Measurements from ENCODE around the gene SPATS1.
"Not testable (repeated sequence)": the region's sequence is repeated elsewhere in the genome, so short reads cannot be mapped to it uniquely, and the experiment has no call there.

The SPATS1 gene

DNA sequence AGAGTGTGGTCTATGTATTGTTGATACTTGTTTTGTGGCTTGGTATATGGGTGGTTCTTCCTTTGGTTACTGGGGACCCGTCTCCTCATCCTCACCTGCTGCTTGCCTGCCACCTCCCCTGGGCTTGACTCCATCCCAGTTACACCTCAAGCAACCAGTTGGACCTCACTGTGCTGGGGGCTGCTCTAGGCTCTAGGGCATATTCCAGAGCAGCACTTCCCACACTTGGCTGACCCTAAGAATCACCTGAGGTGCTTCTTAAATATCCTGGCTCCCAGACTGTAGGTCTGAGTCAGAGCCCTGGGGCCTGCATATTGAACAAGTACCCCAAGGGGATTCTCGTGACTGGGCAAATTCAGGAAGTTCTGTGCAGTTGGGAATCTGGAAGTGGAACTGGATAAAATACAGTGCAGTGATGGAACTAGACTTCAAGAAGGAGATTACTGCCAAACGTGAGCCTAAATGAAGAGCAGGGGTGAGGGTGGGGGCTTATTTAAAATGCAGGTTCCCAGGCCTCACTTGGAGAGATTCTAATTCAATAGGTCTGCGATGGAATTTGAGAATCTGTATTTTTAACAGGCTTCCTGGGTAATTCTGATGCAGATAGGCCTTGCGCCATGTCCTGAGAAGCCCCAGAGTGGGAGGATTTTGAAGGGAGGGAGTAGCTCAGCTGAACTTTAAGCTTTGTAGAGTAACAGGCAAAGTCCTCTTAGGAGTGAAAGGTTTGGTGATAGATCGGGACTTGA is 7.6 kb downstream of the SPATS1 start:
- no peak for DNase-seq

DNA sequence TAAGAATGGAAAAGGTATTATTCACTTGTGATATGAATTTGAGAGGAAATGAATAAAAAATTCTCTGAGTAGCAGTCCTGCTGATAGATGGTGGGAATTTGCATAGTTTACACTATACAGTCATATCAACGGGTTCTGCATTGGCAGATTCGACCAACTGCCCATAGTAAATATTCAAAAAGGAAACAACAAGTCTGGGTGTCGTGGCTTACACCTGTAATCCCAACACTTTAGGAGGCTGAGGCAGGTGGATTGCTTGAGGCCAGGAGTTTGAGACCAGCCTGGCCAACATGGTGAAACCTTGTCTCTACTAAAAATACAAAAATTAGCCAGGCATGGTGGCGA is 8.2 kb downstream of the SPATS1 start:
- not testable (repeated sequence) for DNase-seq

DNA sequence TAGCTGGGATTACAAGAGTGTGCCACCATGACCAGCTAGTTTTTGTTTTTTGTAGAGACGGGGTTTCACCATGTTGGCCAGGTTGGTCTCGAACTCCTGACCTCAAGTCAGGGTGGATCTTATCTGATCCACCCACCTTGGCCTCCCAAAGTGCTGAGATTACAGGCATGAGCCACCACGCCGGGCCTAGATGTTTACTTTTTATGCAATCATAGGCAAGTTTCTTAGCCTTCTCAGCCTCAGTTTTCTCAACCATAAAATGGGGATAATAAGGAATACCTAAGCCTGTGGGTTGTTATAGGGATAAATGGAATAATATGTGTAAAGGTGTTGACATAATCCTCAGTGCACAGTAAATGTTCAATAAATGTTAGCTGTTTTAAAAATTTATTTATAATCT is 9.8 kb downstream of the SPATS1 start:
- DNase-seq: no peak

DNA sequence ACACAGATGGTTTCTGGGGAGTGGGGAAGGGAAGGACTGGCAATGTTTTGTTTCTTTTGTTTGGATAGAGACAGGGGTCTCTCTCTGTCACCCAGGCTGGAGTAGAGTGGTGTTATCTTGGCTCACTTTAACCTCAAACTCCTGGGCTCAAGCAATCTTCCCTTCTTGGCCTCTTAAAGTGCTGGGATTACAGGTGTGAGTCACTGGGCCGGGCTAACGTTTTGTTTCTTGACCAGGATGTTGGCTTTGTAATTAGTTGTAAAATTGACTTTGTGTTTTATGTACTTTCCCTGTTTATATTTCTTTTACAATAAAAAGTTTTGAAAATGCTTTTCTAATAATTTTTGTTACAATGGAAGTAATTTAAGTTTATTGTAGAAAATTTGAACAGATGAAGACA is 10.9 kb downstream of the SPATS1 start:
- DNase-seq: no peak

DNA sequence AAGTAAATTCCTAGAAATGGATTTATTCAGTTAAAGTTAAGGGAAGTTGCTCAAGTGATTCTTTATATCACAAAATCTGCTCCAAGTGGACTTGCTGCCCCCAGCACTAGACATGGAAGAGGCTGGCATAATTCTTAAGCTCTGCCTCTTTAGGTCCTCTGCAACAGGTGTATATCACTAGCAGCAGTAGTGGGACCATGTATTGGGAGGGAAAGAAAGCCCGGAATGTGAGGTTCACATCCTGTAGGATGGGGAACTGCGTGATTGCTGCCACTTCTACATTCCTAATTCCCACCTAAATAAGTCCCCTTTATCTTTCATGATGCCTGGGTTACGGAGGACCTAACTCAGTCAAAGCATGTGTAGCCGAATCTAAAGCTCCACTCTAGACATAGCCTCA is 13.2 kb downstream of the SPATS1 start:
- no peak for DNase-seq

DNA sequence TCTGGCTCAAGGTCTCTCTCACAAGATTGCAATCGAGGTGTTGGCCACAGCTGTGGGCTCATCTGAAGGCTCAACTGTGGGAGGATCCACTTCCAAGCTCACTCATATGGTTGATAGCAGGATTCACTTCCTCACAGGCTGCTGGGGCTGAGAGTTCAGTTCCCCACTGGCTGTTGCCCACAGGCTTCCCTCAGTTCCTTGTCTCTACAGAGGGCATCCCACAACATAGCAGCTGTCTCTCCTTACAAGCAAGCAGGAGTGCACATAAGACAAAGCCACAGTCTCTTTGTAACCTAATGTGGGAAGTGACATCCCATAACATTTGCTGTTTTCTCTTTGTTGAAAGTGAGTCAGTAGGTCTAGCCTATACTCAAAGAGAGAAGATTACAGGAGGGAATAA is 14.0 kb downstream of the SPATS1 start:
- no peak for DNase-seq

DNA sequence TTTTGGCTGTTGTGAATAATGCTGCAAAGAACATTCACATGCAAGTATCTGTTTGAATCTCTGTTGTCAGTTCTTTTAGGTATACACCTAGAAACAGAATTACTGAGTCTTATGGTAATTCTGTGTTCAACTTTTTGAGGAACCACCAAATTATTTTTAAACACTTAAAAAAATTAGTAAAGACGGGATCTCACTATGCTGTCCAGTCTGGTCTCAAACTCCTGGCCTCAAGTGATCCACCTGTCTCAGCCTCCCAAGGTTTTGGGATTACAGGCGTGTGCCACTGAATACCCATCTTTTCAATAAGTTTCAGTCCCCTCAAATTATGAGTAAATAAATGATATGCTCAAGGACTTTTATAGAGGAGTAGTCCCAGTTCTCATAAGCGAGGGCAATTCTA is 17.5 kb downstream of the SPATS1 start:
- DNase-seq: no peak

DNA sequence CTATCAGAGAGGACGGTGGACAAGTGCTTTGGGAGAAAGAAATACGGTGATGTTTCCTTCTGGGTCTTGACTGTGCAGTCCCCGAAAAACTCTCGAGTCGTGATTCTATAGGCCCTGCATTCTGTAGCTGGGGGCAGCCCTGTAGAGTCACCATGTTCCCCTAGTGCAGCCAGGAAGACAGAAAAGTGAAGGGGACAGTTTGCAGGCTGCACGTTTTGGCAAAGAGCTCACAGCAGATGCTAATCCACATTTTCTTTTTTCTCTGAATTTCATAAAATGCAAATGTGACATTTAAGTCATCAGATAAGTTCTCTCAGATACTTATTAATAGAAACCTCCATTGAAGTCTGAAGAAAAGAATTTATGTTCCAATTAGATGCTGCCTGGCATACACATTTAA is 19.5 kb downstream of the SPATS1 start:
- no peak for DNase-seq

DNA sequence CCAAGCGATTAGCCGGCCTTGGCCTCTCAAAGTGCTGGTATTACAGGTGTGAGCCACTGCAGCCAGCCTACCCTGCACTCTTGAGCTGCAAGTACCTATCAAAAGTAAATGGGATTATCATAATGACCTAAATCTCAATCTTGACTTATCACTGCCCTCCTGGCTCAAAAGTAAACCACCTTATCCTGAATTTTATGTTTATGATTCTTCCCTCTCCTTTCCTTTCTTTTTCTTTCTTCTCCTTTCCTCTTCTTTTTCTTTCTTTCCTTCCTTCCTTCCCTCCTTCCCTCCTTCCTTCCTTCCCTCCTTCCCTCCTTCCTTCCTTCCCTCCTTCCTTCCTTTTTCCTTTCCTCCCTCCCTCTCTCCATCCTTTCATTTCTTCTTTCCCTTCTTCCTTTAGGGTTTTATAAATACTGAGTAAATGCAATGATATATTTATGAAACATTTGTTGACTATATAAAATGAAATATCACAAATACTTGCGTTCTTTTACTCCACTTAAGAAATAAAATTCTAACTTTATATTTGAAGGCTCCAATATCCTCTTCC is 21.0 kb downstream of the SPATS1 start:
- no peak for DNase-seq

DNA sequence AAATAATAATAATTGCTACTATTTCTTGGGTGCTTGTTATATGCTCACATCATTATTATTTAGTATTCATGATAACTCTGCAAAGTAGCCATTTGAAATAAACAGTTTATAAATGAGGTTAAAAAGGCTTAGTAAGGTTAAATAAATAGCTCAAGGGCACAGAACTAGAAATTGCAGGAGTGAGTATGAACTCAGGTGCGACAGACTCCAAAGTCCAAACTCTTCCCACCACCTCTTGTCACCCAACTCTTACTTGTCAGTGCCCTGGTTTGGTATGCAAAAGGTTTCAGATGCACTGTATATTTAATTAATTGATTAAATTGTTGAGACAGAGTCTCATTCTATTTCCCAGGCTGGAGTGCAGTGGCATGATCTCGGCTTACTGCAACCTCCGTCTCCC is 24.3 kb downstream of the SPATS1 start:
- DNase-seq: no peak

DNA sequence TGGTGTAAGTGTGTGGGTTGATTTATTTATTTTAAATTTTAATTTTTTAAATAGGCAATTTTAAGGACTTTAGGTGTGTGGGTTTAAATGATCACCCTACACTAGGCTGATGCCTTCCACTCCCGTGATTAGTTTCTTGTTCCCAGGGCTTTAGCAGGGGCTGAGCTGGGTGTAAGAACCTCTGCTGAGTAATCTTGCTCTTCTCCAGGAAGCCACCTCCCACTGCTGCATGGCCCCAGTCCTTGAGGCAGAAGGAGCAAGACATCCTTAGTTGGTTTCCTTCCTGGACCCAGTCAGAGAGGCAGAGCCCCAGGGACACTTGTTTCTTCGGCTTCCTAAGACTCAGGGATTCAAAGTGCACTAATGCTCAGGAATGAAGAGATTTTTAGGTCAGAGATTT is 25.2 kb downstream of the SPATS1 start:
- peak; percentile 2 for DNase-seq

DNA sequence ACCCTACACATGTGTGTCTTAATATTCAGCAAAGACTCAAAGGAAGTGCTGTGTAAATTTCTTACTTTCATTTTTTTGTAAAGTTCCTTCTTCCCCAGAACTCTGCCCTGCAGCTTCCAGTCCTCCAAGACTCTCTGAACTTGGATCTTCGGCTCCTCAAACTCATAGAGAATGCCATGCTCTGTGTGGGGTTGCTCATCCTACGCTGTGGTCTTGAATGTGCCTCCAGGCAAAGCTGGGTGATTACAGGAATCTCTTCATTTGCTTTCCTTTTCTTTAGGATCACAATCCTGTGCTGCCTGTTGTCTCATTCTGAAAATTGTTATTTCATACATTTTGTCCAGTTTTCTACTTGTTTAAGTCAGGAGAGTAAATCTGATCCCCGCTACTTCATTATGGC is 30.6 kb downstream of the SPATS1 start:
- no peak for DNase-seq

DNA sequence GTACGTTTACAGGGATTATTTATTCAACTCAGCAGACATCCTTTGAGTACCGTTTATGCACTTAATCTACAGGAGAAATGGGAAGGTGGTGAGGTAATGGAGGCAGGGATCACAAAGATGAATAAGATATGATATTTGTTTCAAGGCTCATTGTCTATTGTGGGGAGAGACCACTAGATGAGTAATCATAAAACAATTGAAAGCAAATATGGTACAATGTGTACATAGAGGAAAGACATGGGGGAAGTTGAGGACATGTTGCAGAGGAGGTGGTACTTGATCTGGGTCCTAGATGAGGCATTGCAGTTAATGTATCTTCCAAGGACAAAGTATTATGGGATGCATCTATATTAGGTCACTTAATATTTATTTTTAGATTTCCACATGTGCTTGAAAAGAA is 31.3 kb downstream of the SPATS1 start:
- no peak for DNase-seq

DNA sequence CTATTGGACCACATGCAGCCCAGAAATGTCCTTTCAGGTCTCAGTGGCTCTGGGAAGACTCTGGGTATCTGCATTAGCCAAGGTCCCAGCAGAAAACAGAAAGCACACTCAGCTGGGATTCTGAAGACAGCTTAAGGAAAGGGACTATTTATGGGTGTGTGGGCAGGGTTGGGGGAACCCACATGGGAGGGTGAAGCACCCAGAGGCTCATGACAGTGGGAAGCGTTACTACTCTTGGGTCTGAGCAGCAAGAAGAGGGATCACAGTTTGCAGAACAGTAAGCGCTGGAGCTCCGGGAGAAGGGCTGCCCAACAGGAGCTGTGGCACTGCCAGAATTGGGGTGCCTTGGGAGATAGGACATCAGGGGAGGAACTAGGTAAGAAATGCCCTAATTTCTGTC is 32.6 kb downstream of the SPATS1 start:
- DNase-seq: no peak

DNA sequence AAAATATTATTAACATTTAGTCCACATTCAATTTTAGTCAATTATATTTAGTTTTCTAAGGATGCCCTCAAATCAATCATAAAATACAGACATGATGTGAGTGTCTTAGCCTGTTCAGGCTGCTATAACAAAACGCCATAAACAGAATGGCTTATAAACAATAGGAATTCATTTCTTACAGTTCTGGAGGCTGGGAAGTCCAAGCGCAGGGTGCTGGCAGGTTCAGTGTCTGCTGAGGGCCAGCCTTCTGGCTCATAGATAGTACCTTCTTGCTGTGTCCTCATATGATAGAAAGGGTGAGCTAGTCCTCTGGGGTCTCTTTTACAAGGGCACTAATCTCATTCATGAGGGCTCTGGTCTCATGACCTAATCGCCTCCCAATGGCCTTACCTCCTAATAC is 35.0 kb downstream of the SPATS1 start:
- DNase-seq: no peak

DNA sequence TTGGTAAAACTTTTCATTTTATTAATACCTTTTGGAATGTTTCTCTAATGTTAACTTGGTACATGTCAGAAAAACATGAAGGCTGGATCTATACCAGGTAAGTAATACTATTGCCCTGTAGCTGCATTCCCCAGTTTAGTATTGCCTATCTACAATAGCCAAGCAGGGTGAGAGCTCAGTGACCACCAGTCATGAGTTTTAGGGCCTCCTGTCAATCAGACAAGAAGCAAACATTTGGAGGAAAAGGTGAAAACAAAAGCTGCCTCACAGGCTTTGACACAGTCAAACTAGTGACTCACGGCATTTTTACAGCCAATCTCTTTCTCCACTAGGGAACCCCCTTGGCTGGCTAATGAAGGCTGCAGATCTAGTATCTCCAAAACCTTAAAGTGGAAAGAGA is 35.5 kb downstream of the SPATS1 start:
- no peak for DNase-seq

DNA sequence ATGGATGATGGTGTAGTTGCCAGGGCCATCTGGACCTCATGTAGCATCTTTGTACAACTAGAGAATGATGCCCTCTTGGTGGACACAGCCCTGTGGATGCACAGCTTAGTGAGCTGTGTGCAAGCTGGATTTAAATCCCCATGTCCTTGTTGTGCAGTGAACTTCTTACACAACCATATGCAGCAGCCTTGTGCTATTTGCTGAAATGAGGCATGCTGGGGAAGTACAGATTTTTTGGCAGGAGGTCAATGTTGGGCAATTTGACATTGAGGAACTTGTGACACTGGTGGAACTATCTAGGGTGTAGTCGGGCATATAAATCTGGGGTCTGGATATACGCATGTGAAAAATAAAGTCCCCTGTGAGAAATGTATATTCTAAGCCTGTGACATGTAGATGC is 39.3 kb downstream of the SPATS1 start:
- no peak for DNase-seq

DNA sequence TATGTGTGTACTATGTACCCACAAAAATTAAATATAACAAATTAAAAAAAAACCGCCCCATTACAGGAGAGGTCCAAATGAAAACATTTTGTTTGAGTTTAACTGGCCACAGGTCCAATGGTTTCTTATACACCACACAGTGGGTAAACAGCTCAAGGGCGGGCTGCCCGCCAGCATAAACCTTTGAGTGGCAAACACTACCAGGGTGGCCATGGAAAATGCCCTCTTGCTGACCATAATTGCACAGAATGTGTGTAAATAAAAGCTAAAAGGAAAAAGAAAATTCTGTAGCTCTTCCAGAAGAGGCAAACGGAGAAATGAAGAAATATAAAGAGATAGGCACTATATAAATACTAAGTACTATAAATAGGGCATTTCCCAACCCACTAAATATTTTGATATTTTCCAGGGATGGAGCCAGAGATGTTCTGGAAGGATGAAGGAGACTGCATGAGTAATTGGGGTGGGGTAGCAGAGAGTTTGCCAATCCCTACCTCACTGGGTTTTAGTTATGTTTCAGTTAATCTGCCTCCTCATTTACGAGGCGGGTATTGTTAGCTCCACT is 44.0 kb downstream of the SPATS1 start:
- no peak for DNase-seq

DNA sequence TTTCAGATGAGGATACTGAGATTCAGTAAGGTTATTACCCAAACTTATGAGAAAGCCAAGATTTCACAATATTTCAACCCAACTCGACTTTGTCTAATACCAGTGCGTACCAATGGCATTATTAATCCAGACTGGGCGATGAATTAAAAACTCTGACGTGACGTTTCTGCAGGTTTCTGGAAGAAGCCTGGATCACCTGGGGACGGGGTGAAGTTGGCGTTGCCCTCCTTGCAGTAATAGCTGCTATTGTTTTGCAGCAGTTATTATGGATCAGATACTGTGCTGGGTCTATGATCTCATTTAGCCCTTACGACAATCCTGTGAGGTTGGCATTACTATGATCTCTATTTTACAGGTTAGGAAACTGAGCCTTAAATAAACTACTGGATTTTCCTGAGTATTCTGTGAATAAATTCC is 44.5 kb downstream of the SPATS1 start:
- DNase-seq: no peak

DNA sequence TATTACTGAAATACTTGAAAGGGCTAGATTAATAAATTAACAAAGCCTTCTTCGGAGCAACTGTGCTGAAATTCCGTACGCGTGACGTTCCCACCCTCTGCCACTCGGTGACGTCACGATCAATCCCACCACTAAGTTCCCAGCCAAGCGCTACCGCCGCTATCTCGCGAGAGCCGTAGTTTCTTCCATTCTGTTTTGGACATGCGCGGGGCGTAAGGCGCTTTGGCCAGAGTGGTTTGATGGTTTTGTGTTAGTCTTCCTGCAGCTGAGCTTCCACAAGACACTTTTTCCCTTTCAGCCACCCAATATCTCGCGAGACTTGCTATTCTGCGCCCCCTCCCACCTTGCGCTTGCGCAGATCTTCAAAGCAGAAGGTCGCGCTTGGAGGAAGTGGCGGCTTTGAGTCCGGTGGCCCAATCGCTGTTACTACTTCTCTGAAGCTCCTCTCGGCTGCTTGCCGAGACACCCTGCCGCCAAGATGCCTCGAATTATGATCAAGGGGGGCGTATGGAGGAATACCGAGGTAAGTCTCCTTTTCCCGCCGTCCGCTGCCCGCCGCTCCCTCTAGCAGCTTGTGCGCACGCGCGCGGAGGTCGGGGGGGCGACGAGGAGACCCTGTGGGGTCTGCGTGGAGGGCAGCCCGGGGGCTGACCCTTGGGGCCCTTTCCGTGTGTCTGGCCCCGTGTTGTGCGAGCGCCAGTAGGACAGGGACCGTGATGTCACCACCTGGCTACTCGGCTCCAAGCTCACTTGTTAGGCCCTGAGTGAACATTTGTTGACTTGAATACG is 45.1 kb downstream of the SPATS1 start, which contains the start of gene CDC5L:
Gene CDC5L, plus strand, starts transcription at position 361 of the 789 bp plus-strand sequence. Its CDS starts 118 bp downstream, at position 479.
- DNase-seq: peak; percentile 98

DNA sequence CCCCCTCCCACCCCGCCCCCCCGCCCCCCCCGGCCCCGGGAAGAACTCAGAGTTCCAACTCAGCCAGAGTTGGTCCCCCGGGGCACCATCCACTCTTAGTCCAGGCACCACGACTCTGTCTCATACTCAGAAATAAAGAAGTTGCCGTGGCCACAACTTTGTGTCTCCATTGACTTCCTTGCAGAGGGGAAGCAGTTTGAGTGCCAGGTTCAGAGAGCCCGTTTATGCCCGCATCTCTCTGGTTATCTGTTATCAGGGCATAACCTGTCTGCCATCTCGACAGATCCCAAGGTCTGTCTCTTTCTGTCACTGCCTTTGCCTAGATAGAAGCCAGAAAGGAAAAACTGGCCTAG is 45.7 kb downstream of the SPATS1 start:
- peak; percentile 20 for DNase-seq

DNA sequence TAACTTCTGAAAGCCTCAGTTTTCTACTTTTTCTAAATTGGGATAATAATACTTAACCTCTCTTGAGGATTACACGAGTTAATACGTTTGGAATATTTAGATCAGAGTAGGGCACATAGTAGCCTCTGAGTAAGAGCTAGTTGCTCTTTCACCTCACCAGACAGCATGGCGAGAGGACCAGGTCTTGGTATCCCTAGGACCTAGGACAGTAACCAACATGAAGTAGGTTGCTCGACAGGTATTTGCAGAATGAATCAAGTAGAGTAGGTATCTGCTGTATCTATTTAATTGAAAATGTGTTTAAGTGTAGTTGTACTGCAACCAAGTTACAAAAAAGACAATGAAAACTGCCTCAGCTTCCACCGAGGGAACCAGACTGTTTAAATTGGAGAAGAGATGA is 46.4 kb downstream of the SPATS1 start:
- DNase-seq: no peak

DNA sequence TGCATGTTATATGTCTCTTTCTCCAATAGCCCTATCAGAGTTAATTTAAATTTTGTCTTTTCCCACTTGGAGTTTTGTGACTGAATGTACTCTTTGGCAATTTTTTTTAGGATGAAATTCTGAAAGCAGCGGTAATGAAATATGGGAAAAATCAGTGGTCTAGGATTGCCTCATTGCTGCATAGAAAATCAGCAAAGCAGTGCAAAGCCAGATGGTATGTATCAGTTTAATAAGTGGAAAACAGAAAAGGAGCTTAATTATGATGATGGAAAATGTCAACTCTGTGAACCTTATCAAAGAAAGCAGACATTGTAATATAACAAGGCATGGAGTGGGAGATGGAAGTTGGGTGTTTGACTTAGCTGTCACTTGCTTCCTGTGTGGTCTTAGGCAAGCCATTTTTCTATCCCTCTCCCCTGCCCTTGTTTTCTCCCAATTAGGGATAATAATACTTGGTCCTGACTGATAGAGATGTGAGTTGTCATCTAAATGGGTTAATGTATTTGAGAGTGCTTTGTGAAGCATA is 47.8 kb downstream of the SPATS1 start:
- no peak for DNase-seq

Data from activated CD4-positive, alpha-beta T cell treated with anti-CD3 and anti-CD28 coated beads, Interleukin-2, amount 50 U/mL, for 16 hours (primary cell).